ENCODE results near the gene LRP1B.
"Not testable (repeated sequence)": the region's sequence is repeated elsewhere in the genome, so short reads cannot be mapped to it uniquely, and the experiment has no call there.

LRP1B gene

DNA sequence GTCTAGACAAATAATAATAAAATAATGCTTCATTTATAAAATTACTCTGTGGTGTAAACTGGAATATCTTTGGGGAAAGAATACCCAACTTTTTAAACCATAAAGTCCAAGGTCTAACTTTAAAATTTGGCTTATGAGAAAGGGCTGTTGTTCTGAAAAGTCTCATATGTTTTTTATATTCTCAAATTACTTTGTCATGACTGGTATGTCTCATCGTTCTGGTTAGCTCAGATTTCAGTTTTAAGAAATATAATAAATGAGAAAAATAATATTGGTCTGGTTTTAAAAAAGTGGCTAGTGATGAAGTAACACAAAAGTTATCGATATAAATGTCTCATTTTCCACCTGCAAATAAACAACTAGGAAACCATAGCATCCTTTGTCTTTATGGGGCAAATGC, 1658.1 kb downstream of the LRP1B start:
- DNase-seq: no peak

- DNase-seq: no peak
Measured at GRCh38 chr2:140465301-140465700, 1665.5 kb downstream of the LRP1B start.

GRCh38 chr2:140462990-140463389, 1667.8 kb downstream of the LRP1B start:
- DNase-seq: no peak

DNA sequence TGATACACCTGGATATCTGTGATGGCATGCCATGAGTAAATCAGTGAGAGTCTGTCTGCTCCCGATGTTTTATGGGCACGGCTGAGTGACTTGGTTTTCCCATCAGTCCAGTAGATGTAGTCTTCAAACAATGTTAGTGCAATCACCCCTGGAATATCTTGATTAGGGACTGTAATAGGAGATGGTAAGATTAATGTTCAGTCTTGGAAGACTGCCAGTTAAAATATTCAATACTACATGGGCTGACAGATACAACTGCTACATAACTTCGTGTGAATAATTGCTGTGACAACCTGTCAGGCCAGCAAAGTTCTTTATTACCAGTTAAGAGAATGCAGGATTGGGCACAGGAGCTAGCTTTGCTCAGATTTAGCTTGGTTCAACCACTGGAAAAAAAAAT, 1673.3 kb downstream of the LRP1B start:
- no peak for DNase-seq

GRCh38 chr2:140455315-140455714, 1675.5 kb downstream of the LRP1B start:
- DNase-seq: no peak

- no peak for DNase-seq
Measured at GRCh38 chr2:140454717-140455116, 1676.1 kb downstream of the LRP1B start.

DNA sequence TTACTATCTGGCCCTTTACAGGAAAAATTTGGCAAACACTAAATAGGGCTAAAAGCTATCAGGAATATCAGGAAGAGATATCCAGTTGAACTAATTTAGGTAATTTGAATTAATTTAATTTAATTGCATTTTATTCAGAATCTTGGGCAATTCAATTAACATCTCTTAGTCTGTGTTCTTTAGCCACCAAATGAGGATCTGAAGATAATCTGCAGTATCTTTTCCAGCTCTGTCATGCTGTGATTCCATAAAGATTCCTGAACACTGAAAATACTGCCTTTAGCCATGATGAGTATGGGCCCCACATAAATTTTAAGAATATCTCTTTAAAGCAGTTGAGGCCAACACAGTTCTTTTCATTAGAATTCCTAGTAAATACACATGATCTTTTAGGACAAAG, 1679.5 kb downstream of the LRP1B start:
- DNase-seq: no peak

DNA sequence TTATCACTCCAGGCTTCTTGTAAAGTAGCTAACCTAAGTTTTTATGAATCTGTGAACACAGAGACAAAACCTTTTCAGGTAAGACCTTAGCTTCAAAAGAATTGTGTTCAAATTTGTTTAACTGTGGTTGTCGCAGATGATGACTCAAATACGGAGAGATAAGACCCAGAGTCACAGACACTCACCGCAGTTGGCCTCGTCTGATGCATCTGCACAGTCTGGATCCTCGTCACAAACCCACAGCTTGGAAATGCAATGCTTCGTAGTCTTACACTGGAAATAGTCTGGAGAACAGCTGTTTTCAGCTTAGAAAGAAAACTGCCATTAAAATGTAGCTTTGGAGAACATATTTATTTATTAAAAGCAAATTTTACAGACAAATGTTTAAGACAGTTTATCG, 1688.5 kb downstream of the LRP1B start:
- DNase-seq: no peak

- no peak for DNase-seq
Measured at GRCh38 chr2:140440815-140441214, 1690.0 kb downstream of the LRP1B start.

- DNase-seq: no peak
Measured at GRCh38 chr2:140436936-140437335, 1693.9 kb downstream of the LRP1B start.

DNA sequence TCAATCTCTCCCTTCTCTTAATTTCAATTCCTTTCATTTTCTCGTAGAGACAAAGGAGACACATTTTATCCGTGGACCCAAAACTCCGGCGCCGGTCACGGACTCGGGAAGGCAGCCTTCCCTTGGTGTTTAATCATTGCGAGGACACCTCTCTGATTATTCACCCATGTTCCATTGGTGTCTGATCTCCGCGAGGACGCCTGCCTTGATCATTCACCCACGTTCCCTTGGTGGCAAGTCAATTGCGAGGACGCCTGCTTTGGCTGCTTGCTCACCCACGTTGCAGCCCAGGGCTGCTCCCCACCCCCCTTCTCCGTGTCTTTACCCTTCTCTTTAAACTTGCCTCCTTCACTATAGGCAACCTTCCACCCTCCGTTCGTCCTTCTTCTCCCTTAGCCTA, 1703.8 kb downstream of the LRP1B start:
- DNase-seq: not testable (repeated sequence)

DNA sequence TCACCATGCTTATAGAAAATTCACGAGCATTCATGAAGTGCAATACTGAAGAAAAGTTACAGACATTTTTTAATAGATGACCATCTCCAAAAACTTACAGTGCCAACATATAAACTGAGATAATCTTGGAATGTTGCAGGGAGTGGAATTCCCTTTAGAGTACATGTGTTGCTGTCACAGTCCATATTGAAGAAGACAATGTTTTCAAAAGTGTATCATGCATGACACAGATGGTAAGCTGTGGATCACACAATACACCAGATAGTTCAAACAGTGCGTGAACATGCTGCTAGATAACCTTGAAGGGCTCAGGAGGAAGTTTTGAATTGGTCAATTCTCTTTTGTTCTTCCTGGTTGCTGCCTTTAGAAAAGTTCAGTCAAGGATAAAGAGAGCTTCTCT, 1706.3 kb downstream of the LRP1B start:
- DNase-seq: no peak

- no peak for DNase-seq
Measured at GRCh38 chr2:140422759-140423158, 1708.1 kb downstream of the LRP1B start.

- no peak for DNase-seq
Measured at GRCh38 chr2:140417504-140417903, 1713.3 kb downstream of the LRP1B start.

DNA sequence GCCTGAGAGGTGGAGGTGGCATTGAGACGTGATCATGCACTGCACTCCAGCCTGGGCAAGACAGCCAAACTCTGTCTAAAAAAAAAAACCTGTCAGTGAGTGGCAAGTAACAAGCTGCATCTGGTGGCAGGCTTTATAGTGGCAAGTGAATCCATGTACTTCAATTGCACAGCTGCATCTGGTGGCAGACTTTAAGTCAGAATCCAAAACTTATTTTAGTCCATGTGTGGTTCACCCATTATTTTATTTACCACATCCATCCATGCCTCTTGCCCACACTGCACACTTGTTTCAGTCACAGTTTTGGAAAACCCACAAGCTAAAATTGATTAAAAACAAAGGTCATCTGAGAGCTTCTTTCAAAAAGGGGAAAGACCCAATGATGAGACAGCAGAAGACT, 1714.2 kb downstream of the LRP1B start:
- DNase-seq: no peak

- DNase-seq: not testable (repeated sequence)
Measured at GRCh38 chr2:140415035-140415434, 1715.8 kb downstream of the LRP1B start.

- DNase-seq: no peak
Measured at GRCh38 chr2:140410695-140411094, 1720.1 kb downstream of the LRP1B start.

- no peak for DNase-seq
Measured at GRCh38 chr2:140401056-140401455, 1729.8 kb downstream of the LRP1B start.

- DNase-seq: no peak
Measured at GRCh38 chr2:140392824-140393223, 1738.0 kb downstream of the LRP1B start.

GRCh38 chr2:140384946-140385345, 1745.9 kb downstream of the LRP1B start:
- DNase-seq: no peak

DNA sequence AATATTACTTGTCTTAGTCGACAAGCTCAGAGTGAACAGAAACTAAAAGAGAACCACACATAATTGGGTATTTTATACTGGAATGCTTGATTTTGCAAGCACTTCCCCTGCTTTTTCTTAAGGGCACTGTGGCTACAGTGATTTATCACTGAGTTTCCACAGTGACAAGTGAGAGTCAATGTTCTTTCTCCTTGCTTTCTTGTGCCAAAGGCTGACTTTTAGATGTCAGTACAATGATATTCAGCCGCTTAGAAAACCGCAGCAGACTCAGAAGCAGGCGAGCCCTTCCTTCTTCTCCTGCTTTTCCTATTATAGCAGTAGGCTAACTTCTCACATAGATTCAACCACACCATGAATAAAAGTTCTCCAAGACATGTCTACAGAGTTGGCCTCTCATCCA, 1747.0 kb downstream of the LRP1B start:
- no peak for DNase-seq

DNA sequence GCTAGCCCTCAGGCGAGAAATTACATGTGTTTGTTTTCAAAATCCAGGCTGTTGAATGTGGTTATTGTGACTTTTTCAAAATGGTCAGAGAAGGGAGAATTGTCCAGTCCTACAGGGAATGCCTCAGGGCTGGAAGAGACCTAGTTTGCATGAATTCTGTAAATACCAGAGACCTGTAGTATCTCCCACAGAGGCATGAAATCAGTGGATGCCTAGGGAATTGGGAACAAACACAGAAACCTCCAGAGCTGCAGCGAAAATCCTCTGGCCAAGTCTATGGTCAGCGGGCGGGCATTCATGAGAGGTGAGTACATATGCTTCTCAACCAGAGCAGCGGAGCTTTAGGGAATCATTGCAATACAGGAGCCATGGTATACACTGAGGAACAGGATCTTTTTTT, 1754.1 kb downstream of the LRP1B start:
- no peak for DNase-seq

DNA sequence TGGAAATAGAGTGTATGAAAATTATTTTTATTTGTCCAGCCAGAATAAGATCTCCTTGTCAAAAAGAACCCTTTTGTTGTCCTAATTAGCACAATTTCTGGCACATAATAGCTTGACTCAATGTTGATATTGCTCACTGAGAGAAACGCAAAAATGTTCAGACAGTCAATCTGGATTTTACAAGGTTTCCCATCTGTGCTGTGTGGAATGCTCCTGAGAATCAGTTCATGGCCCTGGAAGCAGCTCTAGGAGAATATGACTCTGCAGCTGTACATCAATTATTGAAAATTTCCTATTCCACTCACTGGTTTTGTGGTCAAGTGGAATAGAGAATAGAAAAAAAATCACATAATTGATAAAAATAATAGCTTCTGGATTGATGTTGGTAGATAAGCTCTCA, 1767.7 kb downstream of the LRP1B start:
- no peak for DNase-seq

GRCh38 chr2:140362361-140362760, 1768.5 kb downstream of the LRP1B start:
- DNase-seq: no peak

DNA sequence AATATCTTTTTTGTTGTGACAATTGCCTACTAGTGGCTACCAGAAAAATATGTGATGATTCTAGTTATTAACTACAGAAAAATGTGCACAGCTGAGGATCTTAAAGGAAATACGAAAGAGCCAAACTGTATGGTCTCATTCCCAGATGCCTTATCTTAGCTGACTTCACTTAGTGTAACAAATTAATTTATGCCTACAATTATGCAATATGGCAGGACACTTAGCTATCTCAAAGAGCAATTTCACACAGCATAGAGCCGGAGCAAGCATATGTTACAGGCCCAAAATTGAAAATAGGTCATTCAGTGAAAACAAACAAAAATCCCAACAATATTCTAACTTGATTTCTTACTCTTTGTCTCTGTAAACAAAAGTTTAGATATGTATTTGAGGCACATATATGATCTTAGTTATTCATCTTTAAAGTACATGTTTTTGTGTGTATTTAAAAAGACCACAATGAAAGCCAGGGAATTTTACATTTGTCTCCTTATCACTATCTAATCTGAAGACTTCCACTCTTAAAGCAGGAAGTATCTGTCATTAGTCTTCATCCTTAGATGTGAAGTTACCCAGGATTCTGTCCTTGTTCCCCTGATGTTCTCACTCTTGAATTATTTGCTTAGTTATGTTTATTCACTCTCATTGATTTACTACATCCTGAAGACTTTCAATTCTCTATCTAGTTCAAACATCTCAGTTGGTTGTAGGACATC, 1771.6 kb downstream of the LRP1B start:
- DNase-seq: no peak
